Measurements from ENCODE around the gene RNF214.

Gene RNF214

DNA sequence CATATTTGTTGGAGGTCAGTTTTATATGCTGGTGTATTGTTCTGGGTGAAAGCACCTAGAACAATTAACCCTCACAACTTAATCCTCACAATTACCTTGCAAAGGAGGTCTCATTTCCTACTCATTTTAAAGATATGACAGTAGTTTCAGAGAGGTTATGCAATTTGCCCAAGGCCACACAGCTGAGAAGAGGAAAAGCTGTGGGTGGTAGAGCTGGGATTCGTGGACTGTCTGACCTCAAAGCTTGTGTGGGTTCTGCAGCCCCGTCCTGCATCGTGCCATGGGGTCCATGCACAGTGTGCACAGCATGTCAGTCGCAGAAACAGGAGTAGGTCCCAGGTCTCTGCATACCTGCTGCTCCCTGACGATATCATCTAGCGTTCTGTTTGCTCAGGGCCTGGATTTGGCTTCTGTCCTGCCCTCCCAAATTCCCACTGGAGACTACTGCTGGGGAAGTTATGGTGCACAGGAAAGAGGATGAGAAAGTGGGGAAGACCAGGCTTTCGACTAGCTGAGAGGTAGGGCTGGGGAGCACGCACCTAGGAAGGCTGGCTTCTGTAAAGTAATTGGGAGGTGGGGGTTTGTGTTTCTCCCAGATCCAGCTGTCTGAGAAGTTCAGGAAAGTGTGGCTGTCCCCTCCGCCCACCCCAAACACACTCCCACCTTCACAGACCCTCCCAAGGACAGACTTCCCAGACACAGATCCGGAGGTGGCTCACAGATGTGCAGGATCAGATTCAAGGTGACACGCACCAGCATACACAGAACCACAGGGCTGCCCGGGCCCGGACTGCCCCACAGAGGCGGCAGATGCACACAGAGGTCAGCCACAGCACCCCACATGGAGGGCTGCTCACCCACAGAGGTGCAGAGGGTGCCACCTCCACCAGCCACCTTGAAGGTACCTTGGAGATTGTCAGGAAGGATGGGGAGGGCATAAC is 81.6 kb downstream of the RNF214 start:
- DNase-seq: no peak
- no peak for ATAC-seq (ENCODE audit: insufficient read depth, low read depth)
- TF ChIP-seq, protein P1, sequence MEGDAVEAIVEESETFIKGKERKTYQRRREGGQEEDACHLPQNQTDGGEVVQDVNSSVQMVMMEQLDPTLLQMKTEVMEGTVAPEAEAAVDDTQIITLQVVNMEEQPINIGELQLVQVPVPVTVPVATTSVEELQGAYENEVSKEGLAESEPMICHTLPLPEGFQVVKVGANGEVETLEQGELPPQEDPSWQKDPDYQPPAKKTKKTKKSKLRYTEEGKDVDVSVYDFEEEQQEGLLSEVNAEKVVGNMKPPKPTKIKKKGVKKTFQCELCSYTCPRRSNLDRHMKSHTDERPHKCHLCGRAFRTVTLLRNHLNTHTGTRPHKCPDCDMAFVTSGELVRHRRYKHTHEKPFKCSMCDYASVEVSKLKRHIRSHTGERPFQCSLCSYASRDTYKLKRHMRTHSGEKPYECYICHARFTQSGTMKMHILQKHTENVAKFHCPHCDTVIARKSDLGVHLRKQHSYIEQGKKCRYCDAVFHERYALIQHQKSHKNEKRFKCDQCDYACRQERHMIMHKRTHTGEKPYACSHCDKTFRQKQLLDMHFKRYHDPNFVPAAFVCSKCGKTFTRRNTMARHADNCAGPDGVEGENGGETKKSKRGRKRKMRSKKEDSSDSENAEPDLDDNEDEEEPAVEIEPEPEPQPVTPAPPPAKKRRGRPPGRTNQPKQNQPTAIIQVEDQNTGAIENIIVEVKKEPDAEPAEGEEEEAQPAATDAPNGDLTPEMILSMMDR (IDR thresholded peaks at IDR 0.05; ENCODE audit: borderline replicate concordance, extremely low read depth, low read length, poor library complexity, severe bottlenecking): no peak
- no peak for TF ChIP-seq EZH2 (IDR thresholded peaks at IDR 0.05; ENCODE audit: borderline replicate concordance, low read depth, low read length, severe bottlenecking)
- Histone ChIP-seq H3K79me2 (ENCODE audit: insufficient read depth, low read length) (no peaks in the 10 kb centered on the region), H3K9ac (ENCODE audit: low read depth, low read length) (no peak overlapping the region), H3K27me3 (ENCODE audit: insufficient read depth, low read length, poor library complexity) (peaks cover 64% of the 10 kb centered on the region), H3K4me2 (ENCODE audit: insufficient read depth, low read length) (no peak overlapping the region), H3K36me3 (ENCODE audit: insufficient read depth, low read length) (no peaks in the 10 kb centered on the region), H3K4me3 (ENCODE audit: low read depth in 1 of 2, low read length in 2 of 2) (no peak overlapping the region), H2AFZ (ENCODE audit: low read depth, low read length) (no peak overlapping the region), H3K9me3 (ENCODE audit: insufficient read depth, low read length, severe bottlenecking) (no peaks in the 10 kb centered on the region), H3K4me1 (ENCODE audit: insufficient read depth, low read length) (peaks cover 10% of the 10 kb centered on the region), H4K20me1 (ENCODE audit: insufficient read depth, low read length) (peaks cover 4% of the 10 kb centered on the region; the same call in 1 of the 2 replicates), H3K27ac (ENCODE audit: low read length) (no peak overlapping the region)

DNA sequence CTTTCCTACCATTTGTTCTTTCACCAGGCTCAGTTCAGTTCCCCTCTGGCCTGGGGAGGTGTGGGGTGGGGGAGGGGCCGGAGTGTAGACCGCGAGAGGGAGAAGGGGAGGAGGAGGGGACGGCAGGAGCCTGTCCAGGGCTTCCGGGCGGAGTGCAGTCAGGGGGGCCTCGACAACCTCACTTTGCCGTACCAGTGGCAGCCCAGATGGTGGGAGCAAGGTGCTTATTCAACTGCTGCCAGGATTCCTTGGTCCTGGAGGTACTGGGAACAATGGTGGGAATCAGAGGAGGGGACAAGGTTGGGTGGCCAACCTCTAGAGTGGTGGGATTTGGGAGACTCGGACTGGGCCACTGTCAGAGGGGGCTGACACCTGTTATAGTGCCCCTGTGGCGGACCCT is 82.4 kb downstream of the RNF214 start:
- Histone ChIP-seq H3K9me3 (ENCODE audit: insufficient read depth, low read length, severe bottlenecking) (no peaks in the 10 kb centered on the region), H3K27ac (ENCODE audit: low read length) (no peak overlapping the region), H3K36me3 (ENCODE audit: insufficient read depth, low read length) (no peaks in the 10 kb centered on the region), H2AFZ (ENCODE audit: low read depth, low read length) (no peak overlapping the region), H3K4me1 (ENCODE audit: insufficient read depth, low read length) (peaks cover 10% of the 10 kb centered on the region), H3K4me2 (ENCODE audit: insufficient read depth, low read length) (no peak overlapping the region), H3K79me2 (ENCODE audit: insufficient read depth, low read length) (no peaks in the 10 kb centered on the region), H3K9ac (ENCODE audit: low read depth, low read length) (no peak overlapping the region), H4K20me1 (ENCODE audit: insufficient read depth, low read length) (peaks cover 4% of the 10 kb centered on the region; the same call in 1 of the 2 replicates), H3K27me3 (ENCODE audit: insufficient read depth, low read length, poor library complexity) (peaks cover 59% of the 10 kb centered on the region), H3K4me3 (ENCODE audit: low read depth in 1 of 2, low read length in 2 of 2) (no peak overlapping the region)
- ATAC-seq (ENCODE audit: insufficient read depth, low read depth): no peak
- TF ChIP-seq, protein P1 (IDR thresholded peaks at IDR 0.05; ENCODE audit: borderline replicate concordance, extremely low read depth, low read length, poor library complexity, severe bottlenecking): no peak
- no peak for TF ChIP-seq EZH2 (IDR thresholded peaks at IDR 0.05; ENCODE audit: borderline replicate concordance, low read depth, low read length, severe bottlenecking)
- no peak for DNase-seq

DNA sequence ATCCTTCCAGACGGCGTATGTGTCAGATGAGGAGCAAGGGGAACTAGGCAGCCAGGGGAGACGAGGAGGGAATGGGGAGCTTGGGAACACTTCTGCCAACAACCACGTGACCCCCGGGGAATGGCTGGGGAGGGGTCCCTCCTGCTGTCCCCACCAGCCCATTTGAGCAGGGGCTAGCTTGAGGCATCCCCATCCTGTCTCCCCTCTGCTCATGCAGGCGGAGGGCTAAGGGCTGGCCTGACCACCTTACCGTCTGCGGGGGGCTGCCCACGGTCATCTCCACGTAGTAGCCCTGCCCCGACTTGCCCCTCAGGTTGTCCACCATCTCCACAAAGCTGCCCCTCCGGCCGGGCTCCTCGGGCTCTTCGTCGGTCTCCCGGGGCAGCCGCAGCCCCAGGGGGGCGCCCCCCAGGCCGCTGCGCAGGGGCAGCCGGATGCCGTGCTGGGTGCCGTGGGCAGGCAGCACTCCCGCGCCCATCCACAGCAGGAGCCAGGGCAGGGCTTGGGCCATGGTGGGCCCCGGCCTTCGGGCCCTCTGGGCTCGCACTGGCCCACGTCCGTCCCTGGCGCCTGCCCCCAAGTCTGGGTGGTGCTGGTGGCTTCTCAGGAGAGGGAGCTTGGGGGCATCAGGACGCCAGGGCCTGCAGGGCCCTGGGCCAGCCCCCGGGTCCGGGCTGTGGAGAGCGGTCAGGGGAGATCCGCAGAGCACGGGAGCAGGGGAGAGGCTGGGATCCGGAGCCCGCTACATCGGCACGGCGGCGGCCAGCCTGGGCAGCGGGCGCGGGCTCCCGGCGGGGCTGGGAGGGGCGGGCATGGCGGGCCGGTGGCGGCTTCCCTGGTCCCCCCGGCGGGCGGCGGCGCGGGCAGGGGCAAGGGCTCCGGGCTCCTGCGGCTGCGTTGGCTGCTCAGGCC is 83.1 kb downstream of the RNF214 start:
- Histone ChIP-seq H3K4me2 (ENCODE audit: insufficient read depth, low read length) (peak overlapping the region; percentile 66), H2AFZ (ENCODE audit: low read depth, low read length) (no peak overlapping the region; the same call in 1 of the 2 replicates), H3K79me2 (ENCODE audit: insufficient read depth, low read length) (no peaks in the 10 kb centered on the region), H3K4me3 (ENCODE audit: low read depth in 1 of 2, low read length in 2 of 2) (peak overlapping the region in 1 of 2 experiments; percentile 50; a peak in 2 of 4 replicates), H3K9me3 (ENCODE audit: insufficient read depth, low read length, severe bottlenecking) (no peaks in the 10 kb centered on the region), H3K4me1 (ENCODE audit: insufficient read depth, low read length) (peaks cover 10% of the 10 kb centered on the region), H3K9ac (ENCODE audit: low read depth, low read length) (peak overlapping the region; percentile 34; the same call in 1 of the 2 replicates), H4K20me1 (ENCODE audit: insufficient read depth, low read length) (peaks cover 4% of the 10 kb centered on the region; the same call in 1 of the 2 replicates), H3K27me3 (ENCODE audit: insufficient read depth, low read length, poor library complexity) (peaks cover 59% of the 10 kb centered on the region), H3K27ac (ENCODE audit: low read length) (no peak overlapping the region), H3K36me3 (ENCODE audit: insufficient read depth, low read length) (no peaks in the 10 kb centered on the region)
- DNase-seq (no peak), ATAC-seq (ENCODE audit: insufficient read depth, low read depth) (peak; percentile 30; the same call in 2 of the 3 replicates)
- TF ChIP-seq, protein P1 (IDR thresholded peaks at IDR 0.05; ENCODE audit: borderline replicate concordance, extremely low read depth, low read length, poor library complexity, severe bottlenecking): no peak
- TF ChIP-seq EZH2 (IDR thresholded peaks at IDR 0.05; ENCODE audit: borderline replicate concordance, low read depth, low read length, severe bottlenecking): no peak
